ENCODE measurements around the gene BHMT2. TPM values are rescaled to one million over a fixed set of nuclear protein-coding genes. Genes with fewer than 3 reads are reported as not detected.
A peak's percentile ranks its signal among the peaks of the same experiment; 100 is the strongest.

BHMT2 gene
- total RNA-seq, 1 experiment from 2014 or later, result 0.20 TPM

GRCh38 chr5:79070350-79070667, 742 bp downstream of the BHMT2 start (continued):
- no peak for TF ChIP-seq JUND (IDR thresholded peaks at IDR 0.05)
- TF ChIP-seq EZH2 (IDR thresholded peaks at IDR 0.05), result no peak
- no peak for TF ChIP-seq TCF7L2 (IDR thresholded peaks at IDR 0.05; ENCODE audit: borderline replicate concordance, extremely low read depth, insufficient read depth, insufficient read length)
- no peak for TF ChIP-seq ATF3 (IDR thresholded peaks at IDR 0.05)
- TF ChIP-seq EZH2phosphoT487 (IDR thresholded peaks at IDR 0.05; ENCODE audit: borderline replicate concordance), result no peak

- Histone ChIP-seq H3K27ac (ENCODE audit: low read depth, low read length) (no peak overlapping the region), H3K4me1 (ENCODE audit: control insufficient read depth in 1 of 2, insufficient read depth in 2 of 2, low read length in 2 of 2) (peaks cover 0 to 8% of the 10 kb centered on the region in 2 experiments; a peak in 2 of 4 replicates), H3K9me3 (ENCODE audit: control insufficient read depth in 1 of 2, insufficient read depth in 1 of 2, low read depth in 1 of 2, low read length in 2 of 2) (peaks cover 0 to 3% of the 10 kb centered on the region in 2 experiments; a peak in 1 of 4 replicates), H3K79me2 (ENCODE audit: insufficient read depth, low read length) (no peaks in the 10 kb centered on the region), H3K9me2 (ENCODE audit: insufficient read depth) (no peaks in the 10 kb centered on the region), H3K4me3 (replicated peaks in 1 of 2; ENCODE audit: low read depth in 1 of 2, low read length in 2 of 2) (no peak overlapping the region), H4K20me1 (ENCODE audit: insufficient read depth) (no peaks in the 10 kb centered on the region), H2AFZ (ENCODE audit: low read depth, low read length, poor library complexity, severe bottlenecking) (no peak overlapping the region), H3K27me3 (ENCODE audit: insufficient read depth, low read length) (no peaks in the 10 kb centered on the region), H3K36me3 (ENCODE audit: control insufficient read depth in 1 of 2, insufficient read depth in 2 of 2, low read length in 2 of 2) (no peaks in the 10 kb centered on the region), H3K4me2 (ENCODE audit: low read length) (no peak overlapping the region), H3K9ac (ENCODE audit: low read length) (no peak overlapping the region)
- TF ChIP-seq MAX (IDR thresholded peaks at IDR 0.05), result peak; percentile 41
- TF ChIP-seq CEBPB (IDR thresholded peaks at IDR 0.05; ENCODE audit: low read depth), result no peak
- no peak for TF ChIP-seq EZH2phosphoT487 (IDR thresholded peaks at IDR 0.05; ENCODE audit: borderline replicate concordance)
- TF ChIP-seq ATF3 (IDR thresholded peaks at IDR 0.05), result no peak
- no peak for TF ChIP-seq ZFX (IDR thresholded peaks at IDR 0.05)
- TF ChIP-seq ZBTB33 (IDR thresholded peaks at IDR 0.05; ENCODE audit: extremely low read depth, insufficient replicate concordance, low read length), result no peak
- TF ChIP-seq JUND (IDR thresholded peaks at IDR 0.05), result peak; percentile 13; the same call in 1 of the 2 replicates
- no peak for TF ChIP-seq CTCF (IDR thresholded peaks at IDR 0.05 in 2 of 3, conservative IDR thresholded peaks at IDR 0.05 in 1 of 3; ENCODE audit: borderline replicate concordance in 1 of 3, insufficient read depth in 1 of 3, low read depth in 2 of 3, low read length in 2 of 3)
- ATAC-seq (no peak; the same call in 1 of the 2 replicates), DNase-seq (ENCODE audit: low read depth, low spot score) (no peak)
- no TSS peak for BruUV-seq (replicated peaks)
- intact Hi-C loops (cut with micrococcal nuclease), result no loop called here
- RAD21 ChIA-PET (ENCODE audit: low non-redundant PET in 1 of 2, low total read pairs in 2 of 2, uncharacterized antibody in 2 of 2, unreplicated experiment in 2 of 2), result no interaction called here
- POLR2A ChIA-PET, result no interaction called here
- CTCF ChIA-PET, result no interaction called here
Measured at GRCh38 chr5:79074641-79075040, 5.1 kb downstream of the BHMT2 start.
